Stimulated activated CD8-positive, alpha-beta memory T cell treated with anti-CD3 and anti-CD28 coated beads, Interleukin-12 subunit alpha, Interleukin-12 subunit beta, amount 100 ng/mL, for 4 hours (primary cell): ENCODE data around the gene DNAI7.

Experiments used
- DNase-seq: peaks from one replicate; pipeline ENCODE4 v3.0.0-alpha.2; 2020; ENCODE audit warnings: low read depth

DNAI7 gene

GRCh38 chr12:25182765-25183164 is 12.2 kb downstream of the DNAI7 start:
- DNase-seq = no peak

- DNase-seq = no peak
Observed at GRCh38 chr12:25162866-25163265, 32.1 kb downstream of the DNAI7 start.

- no peak for DNase-seq
Observed at GRCh38 chr12:25156061-25156460, 38.9 kb downstream of the DNAI7 start.

- no peak for DNase-seq
Observed at GRCh38 chr12:25155022-25155576, 39.9 kb downstream of the DNAI7 start.

- no peak for DNase-seq
Observed at GRCh38 chr12:25152055-25152454, 42.9 kb downstream of the DNAI7 start.

GRCh38 chr12:25151476-25151875 is 43.5 kb downstream of the DNAI7 start:
- no peak for DNase-seq

GRCh38 chr12:25146686-25147085 is 48.3 kb downstream of the DNAI7 start:
- no peak for DNase-seq

GRCh38 chr12:25135531-25136154 is 59.3 kb downstream of the DNAI7 start:
- no peak for DNase-seq

- DNase-seq = no peak
Observed at GRCh38 chr12:25131270-25131669, 63.7 kb downstream of the DNAI7 start.

GRCh38 chr12:25130741-25131188 is 64.2 kb downstream of the DNAI7 start:
- no peak for DNase-seq

GRCh38 chr12:25126746-25127145 is 68.2 kb downstream of the DNAI7 start:
- DNase-seq = no peak

GRCh38 chr12:25126101-25126500 is 68.9 kb downstream of the DNAI7 start:
- no peak for DNase-seq

- DNase-seq = no peak
Observed at GRCh38 chr12:25124493-25124892, 70.5 kb downstream of the DNAI7 start.

GRCh38 chr12:25123126-25123525 is 71.8 kb downstream of the DNAI7 start:
- no peak for DNase-seq

- DNase-seq = no peak
Observed at GRCh38 chr12:25121916-25122315, 73.0 kb downstream of the DNAI7 start.

- no peak for DNase-seq
Observed at GRCh38 chr12:25121110-25121509, 73.8 kb downstream of the DNAI7 start.

GRCh38 chr12:25119020-25119419 is 75.9 kb downstream of the DNAI7 start:
- no peak for DNase-seq

GRCh38 chr12:25115677-25116076 is 79.3 kb downstream of the DNAI7 start:
- no peak for DNase-seq

- no peak for DNase-seq
Observed at GRCh38 chr12:25113651-25114050, 81.3 kb downstream of the DNAI7 start.

- no peak for DNase-seq
Observed at GRCh38 chr12:25110260-25110659, 84.7 kb downstream of the DNAI7 start.

- no peak for DNase-seq
Observed at GRCh38 chr12:25107920-25108319, 87.0 kb downstream of the DNAI7 start.

- no peak for DNase-seq
Observed at GRCh38 chr12:25106818-25107217, 88.1 kb downstream of the DNAI7 start.

GRCh38 chr12:25102402-25102801 is 92.6 kb downstream of the DNAI7 start:
- no peak for DNase-seq

GRCh38 chr12:25101092-25101445 is 93.9 kb downstream of the DNAI7 start:
- DNase-seq = no peak
